ENCODE data around the gene MBD6. TPM values are rescaled to one million over a fixed set of nuclear protein-coding genes. Genes with fewer than 3 reads are reported as not detected.

MBD6 gene
- total RNA-seq, 4 donors from 2014 or later: 14.8 to 41.4 (median 16.8) TPM

GRCh38 chr12:57579011-57579410 is 56.4 kb downstream of the MBD6 start:
- no peak for TF ChIP-seq CTCF (IDR thresholded peaks at IDR 0.05; ENCODE audit: low read depth)

Small RNAs within 50 kb of the gene (small RNA-seq; reads per million reads assigned to genes)
- not detected for gene MIR616

Other genes with a start within 250 kb of the MBD6 start
- 10 to 100 TPM; 48.2 to 51.2 (median 48.7) TPM for gene R3HDM2, start 91.8 kb upstream of the MBD6 start, total RNA-seq
- not detected for gene INHBC, start 88.0 kb upstream of the MBD6 start, total RNA-seq
- gene INHBE, start 67.5 kb upstream of the MBD6 start, total RNA-seq: not detected
- 1 to 10 TPM in 3 of 4 donors, not detected in 1; 1.5 to 3.7 (median 2.9) TPM for gene GLI1, start 63.0 kb upstream of the MBD6 start, total RNA-seq
- gene ARHGAP9, start 43.0 kb upstream of the MBD6 start, total RNA-seq: 10 to 100 TPM; 16.6 to 50.1 (median 24.7) TPM
- 10 to 100 TPM; 43.4 to 86.9 (median 47.5) TPM for gene MARS1, start 34.8 kb upstream of the MBD6 start, total RNA-seq
- gene DDIT3, start 2.3 kb upstream of the MBD6 start, total RNA-seq: 10 to 100 TPM; 23.3 to 68.8 (median 45.1) TPM
- 100 to 1,000 TPM in 3 of 4 donors, 10 to 100 TPM in 1; 78.6 to 161 (median 131) TPM for gene DCTN2, start 24.4 kb downstream of the MBD6 start, total RNA-seq
- under 1 TPM in 2 of 4 donors, not detected in 2; 0.17 to 0.38 TPM for gene KIF5A, start 27.2 kb downstream of the MBD6 start, total RNA-seq
- 10 to 100 TPM; 10.7 to 13.2 (median 11.9) TPM for gene PIP4K2C, start 68.4 kb downstream of the MBD6 start, total RNA-seq
- gene DTX3, start 82.0 kb downstream of the MBD6 start, total RNA-seq: 1 to 10 TPM; 1.8 to 4.8 (median 4.0) TPM
- gene ARHGEF25, start 88.6 kb downstream of the MBD6 start, total RNA-seq: 10 to 100 TPM in 1 of 4 donors, 1 to 10 TPM in 3; 2.1 to 13.6 (median 8.9) TPM
- gene B4GALNT1, start 110.4 kb downstream of the MBD6 start, total RNA-seq: 1 to 10 TPM in 1 of 4 donors, under 1 TPM in 3; 0.17 to 3.4 (median 0.49) TPM
- 100 to 1,000 TPM; 120 to 390 (median 277) TPM for gene OS9, start 171.3 kb downstream of the MBD6 start, total RNA-seq
- 1 to 10 TPM in 3 of 4 donors, under 1 TPM in 1; 0.49 to 2.8 (median 2.0) TPM for gene AGAP2, start 215.9 kb downstream of the MBD6 start, total RNA-seq
- 100 to 1,000 TPM in 1 of 4 donors, 10 to 100 TPM in 3; 52.8 to 116 (median 62.2) TPM for gene TSPAN31, start 222.2 kb downstream of the MBD6 start, total RNA-seq
- 100 to 1,000 TPM in 1 of 4 donors, 10 to 100 TPM in 3; 66.3 to 104 (median 83.6) TPM for gene CDK4, start 229.5 kb downstream of the MBD6 start, total RNA-seq
- 10 to 100 TPM in 1 of 4 donors, 1 to 10 TPM in 3; 4.2 to 10.5 (median 5.2) TPM for gene MARCHF9, start 232.3 kb downstream of the MBD6 start, total RNA-seq
- gene CYP27B1, start 244.3 kb downstream of the MBD6 start, total RNA-seq: under 1 TPM in 2 of 4 donors, not detected in 2; 0.17 to 0.44 TPM
- gene METTL1, start 249.3 kb downstream of the MBD6 start, total RNA-seq: 10 to 100 TPM in 1 of 4 donors, 1 to 10 TPM in 3; 4.4 to 13.7 (median 6.2) TPM
- 10 to 100 TPM; 10.3 to 14.6 (median 11.4) TPM for gene EEF1AKMT3, start 249.8 kb downstream of the MBD6 start, total RNA-seq